Fibroblast of skin of right biceps (primary cell): Measurements from ENCODE around the gene NTN3.
A peak's percentile ranks its signal among the peaks of the same experiment; 100 is the strongest.
"Not testable (repeated sequence)": the region's sequence is repeated elsewhere in the genome, so short reads cannot be mapped to it uniquely, and the experiment has no call there.

Experiments used
- DNase-seq: peaks from one replicate; pipeline ENCODE4 v3.0.0-alpha.2; 2013

Gene NTN3

DNA sequence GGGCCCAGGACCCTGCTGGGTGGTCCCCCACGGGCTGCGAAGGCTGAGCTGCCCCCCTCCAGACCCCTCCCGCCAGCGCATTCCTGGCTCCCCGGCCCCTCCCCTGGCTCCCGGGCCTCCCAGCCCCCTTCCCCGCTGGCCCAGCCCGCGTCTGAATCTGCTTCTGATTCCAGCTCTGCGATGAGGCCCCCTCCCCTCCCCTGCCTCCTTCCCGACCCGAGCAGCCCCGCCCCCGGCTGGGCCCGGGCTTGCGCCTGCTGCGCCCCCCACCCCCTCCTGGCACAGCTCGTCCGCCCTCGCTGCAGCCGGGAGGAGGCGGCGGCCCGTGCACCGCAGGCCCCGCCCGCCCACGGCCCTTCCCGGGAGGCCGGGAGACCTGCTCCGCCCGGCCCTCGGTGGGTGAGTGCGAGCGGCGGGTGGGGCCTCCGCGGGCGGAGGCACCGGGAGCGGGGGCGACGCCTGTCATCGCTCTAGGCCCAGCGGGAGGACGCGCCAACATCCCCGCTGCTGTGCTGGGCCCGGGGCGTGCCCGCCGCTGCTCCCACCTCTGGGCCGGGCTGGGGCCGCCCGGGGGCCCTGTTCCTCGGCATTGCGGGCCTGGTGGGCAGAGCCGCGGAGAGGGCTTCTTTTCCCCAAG lies at the start of gene NTN3:
Gene NTN3 (plus strand): TSS at position 282 of the 637 bp plus-strand sequence. CDS start 405 bp downstream, outside the sequence.
- no peak for DNase-seq

DNA sequence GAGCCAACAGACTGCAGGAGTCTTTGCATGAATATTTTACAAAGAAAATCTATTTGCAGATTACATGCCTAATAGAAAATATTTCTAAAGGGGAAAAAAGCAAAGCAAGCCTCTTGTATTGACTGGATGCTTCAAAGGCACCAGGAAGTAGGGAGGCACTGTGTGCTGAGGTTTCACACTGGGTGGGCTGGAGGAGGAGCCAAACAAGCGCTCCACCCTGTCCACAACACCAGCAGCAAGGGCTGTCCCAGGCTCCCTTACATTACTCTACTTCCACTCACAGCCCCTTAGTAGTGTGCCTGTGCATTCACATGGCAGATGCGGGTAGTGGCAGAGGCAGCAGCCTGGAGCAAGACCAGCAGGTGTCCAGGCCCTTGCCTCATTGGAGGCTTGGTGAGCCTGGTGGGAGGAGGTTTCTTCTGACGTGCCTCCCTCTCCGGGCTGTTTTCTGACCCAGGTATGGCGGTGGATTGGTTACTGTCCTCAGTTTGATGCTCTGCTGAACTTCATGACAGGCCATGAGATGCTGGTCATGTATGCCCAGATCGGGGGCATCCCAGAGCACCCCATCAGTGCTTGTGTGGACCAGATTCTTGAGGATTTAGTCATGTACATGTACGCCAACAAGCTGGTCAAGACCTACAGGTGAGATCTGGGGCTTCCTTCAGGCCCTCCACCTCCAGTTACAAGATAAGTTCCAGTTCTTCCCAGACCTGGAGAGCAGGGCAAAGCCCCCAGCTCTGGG lies 48.8 kb upstream of the NTN3 start:
- DNase-seq = no peak

GRCh38 chr16:2424061-2425007 lies 46.8 kb upstream of the NTN3 start:
- DNase-seq = no peak

DNA sequence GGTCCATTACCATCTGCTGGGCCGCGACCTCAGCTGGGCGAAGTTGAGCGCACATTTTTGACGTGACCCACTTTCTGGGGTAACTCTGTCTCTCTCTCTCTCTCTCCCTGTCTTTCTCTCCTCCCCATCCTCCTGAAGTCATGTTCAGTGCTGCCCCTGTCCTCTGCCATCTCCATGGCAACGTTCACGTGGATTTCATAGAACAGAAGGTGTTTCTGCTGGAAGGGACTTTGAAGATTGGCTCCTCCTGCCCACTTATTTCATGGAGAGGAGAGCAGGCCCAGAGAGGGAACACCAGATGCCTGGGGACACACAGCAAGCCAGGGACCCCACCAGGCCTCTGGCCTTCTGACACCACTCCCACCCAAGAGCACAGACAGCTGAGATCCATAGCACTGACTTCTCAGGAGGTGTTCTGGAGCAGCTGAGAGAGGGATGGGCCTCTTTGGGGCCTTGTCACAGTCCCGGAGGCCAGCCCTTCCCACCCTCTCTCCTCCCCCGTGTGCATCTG lies 46.0 kb upstream of the NTN3 start:
- DNase-seq = no peak

- no peak for DNase-seq
Observed at GRCh38 chr16:2425825-2426430, 45.2 kb upstream of the NTN3 start.

- no peak for DNase-seq
Observed at GRCh38 chr16:2426941-2427361, 44.1 kb upstream of the NTN3 start.

GRCh38 chr16:2427526-2427925 lies 43.6 kb upstream of the NTN3 start:
- DNase-seq = no peak

- peak; percentile 42 for DNase-seq
Observed at GRCh38 chr16:2428051-2428783, 42.9 kb upstream of the NTN3 start.

DNA sequence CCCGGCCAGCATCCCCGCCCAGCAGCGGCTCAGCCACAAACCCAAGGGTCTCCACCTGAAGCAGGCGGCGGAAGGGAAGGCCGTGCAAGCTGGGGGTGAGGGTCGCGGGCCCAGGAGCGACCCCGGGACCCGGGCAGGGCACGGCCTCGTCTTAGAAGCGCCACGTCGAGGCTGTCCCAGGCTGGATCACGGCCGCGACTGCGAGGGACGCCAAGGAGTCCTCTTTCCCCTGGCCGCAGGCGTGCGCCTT lies 42.4 kb upstream of the NTN3 start:
- DNase-seq = no peak

DNA sequence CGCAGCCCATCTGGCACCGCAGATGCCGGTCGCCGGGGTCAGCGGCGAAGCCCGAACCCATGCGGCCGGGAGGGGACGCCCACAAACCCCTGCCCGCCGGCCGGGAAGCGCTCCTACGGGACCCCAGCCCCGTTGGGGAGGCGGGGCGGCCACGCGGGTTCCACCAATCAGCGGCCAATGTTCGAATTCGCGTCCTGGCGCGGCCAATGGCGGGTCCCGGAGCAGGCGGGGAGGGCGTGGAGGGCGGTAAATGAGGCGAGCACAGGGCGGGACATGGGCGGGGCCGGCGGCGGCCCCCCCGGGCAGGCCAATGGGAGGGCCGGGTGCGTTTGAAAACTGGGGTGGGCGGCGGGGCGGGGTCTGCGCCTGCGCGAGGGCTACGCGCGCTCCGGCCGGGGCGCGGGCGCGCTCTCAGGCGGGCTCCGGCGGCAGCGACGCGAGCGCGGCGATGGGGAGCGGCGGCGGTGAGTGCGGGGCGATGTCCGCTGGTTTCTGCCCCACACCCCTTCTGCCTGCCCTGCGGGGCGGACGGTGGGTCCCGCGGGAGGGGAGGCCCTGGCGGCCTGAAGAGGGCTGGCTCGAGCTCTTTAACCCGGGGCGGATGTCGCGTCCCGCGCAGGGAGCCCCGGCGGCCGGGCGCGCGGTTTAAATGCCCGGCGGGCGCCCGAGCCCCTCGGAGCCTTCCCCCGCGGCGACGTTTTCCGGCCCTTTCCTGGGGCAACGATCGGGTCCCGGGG lies 41.9 kb upstream of the NTN3 start, which contains the start of gene CCNF:
Gene CCNF (plus strand): TSS at position 414 of the 737 bp plus-strand sequence. CDS start 35 bp downstream, at position 449.
- DNase-seq = peak; percentile 96

GRCh38 chr16:2429771-2430663 lies 41.1 kb upstream of the NTN3 start:
- peak; percentile 15 for DNase-seq

DNA sequence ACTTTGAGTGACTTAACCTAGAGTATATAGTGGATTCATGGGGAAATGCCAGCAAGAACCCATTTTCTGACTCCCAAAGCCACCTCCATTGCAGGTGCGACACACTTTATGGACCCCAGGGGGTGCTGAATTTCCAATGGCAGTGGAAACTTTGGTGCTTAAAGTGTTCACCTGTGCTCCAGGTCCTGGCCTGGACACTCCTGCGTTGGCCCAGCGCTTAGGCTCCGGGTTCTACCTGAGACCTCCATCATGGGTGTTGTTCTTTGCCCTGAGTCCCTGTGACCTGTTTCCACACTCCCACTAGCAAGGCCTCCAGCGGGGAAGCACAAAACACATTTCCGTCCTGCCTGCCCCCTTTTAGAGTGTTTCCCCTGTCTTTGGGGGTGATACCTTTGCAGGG lies 38.8 kb upstream of the NTN3 start:
- no peak for DNase-seq

DNA sequence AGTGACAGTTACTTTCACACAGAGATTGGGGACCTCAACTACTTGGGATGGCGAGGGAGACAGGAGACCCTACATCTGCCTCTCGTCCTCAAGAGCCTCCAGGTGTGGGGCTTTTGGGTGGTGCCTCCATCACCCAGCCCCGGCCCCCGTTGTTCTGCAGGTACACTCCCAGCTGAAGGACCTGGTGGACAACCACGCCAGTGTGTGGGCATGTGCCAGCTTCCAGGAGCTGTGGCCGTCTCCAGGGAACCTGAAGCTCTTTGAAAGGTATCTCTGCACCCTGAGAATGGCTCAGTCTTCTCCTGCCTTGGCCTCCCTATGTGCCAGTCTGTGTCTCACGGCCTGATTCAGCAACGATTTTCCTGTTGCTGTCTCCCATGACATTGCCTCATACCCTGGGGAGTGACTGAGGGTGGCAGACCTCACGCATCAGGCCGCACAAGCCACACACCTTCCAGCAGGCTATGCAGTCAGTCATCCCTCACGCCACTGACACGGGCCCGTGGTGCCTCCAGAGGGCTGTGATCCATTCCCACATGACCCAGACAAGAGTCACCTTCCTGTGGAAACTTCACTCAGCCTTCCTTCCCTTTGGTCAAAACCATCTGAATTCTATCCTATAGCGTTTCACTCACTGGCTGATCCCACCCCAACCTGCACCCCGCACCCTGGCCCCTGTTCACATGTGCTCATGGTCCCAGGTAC lies 38.1 kb upstream of the NTN3 start:
- DNase-seq = no peak

- not testable (repeated sequence) for DNase-seq
Observed at GRCh38 chr16:2435236-2435635, 35.9 kb upstream of the NTN3 start.

GRCh38 chr16:2436110-2436509 lies 35.0 kb upstream of the NTN3 start:
- no peak for DNase-seq

GRCh38 chr16:2437032-2437790 lies 33.9 kb upstream of the NTN3 start:
- DNase-seq = no peak

DNA sequence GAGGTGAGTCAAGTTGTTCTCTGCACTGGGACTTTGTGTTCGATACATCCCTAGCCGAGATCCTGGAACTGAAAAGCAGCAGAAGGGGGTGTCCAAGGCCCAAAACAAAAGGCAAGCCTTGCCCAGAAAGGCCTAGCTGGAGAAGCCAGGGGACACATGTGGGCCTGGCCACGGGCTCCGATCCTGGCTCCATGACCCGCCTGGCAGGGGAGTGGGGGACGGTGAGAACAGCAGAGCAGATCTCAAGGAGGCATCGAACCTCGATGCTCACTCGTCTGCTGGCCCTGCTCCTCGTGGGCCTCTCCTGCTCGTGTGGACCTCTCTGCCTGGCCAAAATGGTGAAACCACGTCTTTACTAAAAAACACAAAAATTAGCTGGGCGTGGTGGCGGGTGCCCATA lies 33.0 kb upstream of the NTN3 start:
- DNase-seq = no peak

DNA sequence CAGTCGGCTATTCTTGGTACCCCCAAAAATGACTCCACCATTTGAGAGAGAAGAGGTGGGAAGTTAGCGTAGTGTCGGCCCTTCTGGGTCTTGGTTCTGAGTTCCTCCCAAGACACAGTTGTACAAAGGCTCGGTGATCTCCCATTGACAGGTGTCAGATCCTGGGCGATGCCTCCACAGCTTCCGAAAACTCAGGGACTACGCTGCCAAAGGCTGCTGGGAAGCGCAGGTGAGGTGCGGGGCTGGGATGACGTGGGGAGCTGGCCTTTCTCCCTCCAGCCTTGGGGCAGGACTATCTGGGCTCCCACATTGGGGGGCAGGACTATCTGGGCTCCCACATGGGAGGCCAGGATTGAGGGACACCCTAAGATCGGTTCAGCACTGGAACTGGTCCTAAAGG lies 31.5 kb upstream of the NTN3 start:
- DNase-seq = no peak
